H1 (cell line): ENCODE data around the gene GTF3C2.

Experiments
- CHD2 ChIP-seq: IDR thresholded peaks from 2 replicates; pipeline ENCODE4 v1.6.1; 2012; ENCODE audit warnings: low read length, improper control_type of control experiment
- GABPA ChIP-seq: IDR thresholded peaks from 2 replicates; pipeline ENCODE4 v1.6.1; 2011; ENCODE audit warnings: mild to moderate bottlenecking, low read length, moderate library complexity, borderline replicate concordance; ENCODE audit not compliant: insufficient read depth
- JUND ChIP-seq: IDR thresholded peaks from 2 replicates; pipeline ENCODE4 v1.6.1; 2011; ENCODE audit warnings: mild to moderate bottlenecking, improper control_type of control experiment, low read length
- POLR2AphosphoS5 ChIP-seq: IDR thresholded peaks from 2 replicates; pipeline ENCODE4 v1.6.1; 2011; ENCODE audit warnings: low read depth, low read length
- RXRA ChIP-seq: IDR thresholded peaks from 2 replicates; pipeline ENCODE4 v1.6.1; 2011; ENCODE audit warnings: low read depth, mild to moderate bottlenecking, low read length, moderate library complexity; ENCODE audit not compliant: insufficient read depth
- SIN3A ChIP-seq, 2 experiments: IDR thresholded peaks in 1 of 2; conservative IDR thresholded peaks in 1 of 2; 2 replicates each; pipeline ENCODE4 v1.6.1; 2011 to 2012; ENCODE audit warnings: low read length in 2 of 2, improper control_type of control experiment in 1 of 2, low read depth in 1 of 2, mild to moderate bottlenecking in 1 of 2
- SP4 ChIP-seq: IDR thresholded peaks from 2 replicates; pipeline ENCODE4 v1.6.1; 2012; ENCODE audit warnings: low read length, inconsistent platforms
- SUZ12 ChIP-seq: fragments of 200-600 bp; sonication (generic); IDR thresholded peaks from 2 replicates; pipeline ENCODE4 v1.6.1; 2012; ENCODE audit warnings: mild to moderate bottlenecking, inconsistent platforms, low read length, moderate library complexity, mixed read lengths
- TF ChIP-seq, protein P1 (sequence below), 3 experiments: IDR thresholded peaks; 1 replicate in 2 of 3; 2 replicates in 1 of 3; pipeline versions ENCODE4 v1.5.1 to v1.6.1; 2011; ENCODE audit warnings: low read length in 3 of 3, mild to moderate bottlenecking in 3 of 3, inconsistent platforms in 2 of 3, low read depth in 1 of 3, moderate library complexity in 1 of 3; ENCODE audit not compliant: insufficient read depth in 1 of 3; ENCODE audit errors: control extremely low read depth in 1 of 3
- TF ChIP-seq, protein P2 (sequence below): IDR thresholded peaks from 2 replicates; pipeline ENCODE4 v1.6.1; 2011; ENCODE audit warnings: low read length, improper control_type of control experiment

DNA sequence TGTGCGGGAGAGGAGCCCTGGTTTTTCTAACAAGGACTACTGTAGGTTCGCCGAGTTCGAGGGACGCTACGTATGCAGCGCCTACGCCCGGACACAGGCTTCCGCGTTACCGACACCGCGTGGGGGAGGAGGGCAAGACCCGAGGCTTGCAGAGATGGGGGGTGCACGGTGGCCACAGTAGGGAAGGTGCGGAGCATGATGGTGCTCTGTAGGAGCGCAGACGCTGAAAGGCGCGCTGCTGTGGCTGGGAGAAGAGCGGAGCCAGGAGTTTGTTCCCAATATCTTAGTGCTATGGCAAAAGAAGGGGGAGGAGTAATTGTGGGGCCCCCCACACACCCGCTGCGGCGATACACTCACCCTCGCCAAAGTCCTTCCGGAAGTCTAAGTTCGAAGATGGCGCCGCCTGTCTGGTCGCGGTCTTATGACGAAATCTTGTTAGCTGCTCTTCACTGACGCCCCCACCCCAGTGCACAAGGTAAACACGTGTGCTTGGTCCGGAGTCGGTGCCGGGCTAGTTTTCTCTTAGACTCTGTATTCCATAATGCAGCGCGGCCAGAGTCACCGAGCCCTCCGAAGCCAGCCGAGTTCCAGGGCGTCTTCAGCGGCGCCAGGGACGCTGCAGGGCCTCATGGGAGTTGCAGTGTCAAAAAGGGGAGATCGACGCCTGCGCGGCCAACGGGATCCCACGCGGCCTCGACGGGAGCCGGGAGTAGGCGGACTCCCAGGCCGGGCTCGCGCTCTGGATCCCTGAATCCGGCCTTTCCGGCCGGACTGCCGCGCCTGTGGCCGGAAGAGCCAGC lies at the start of gene GTF3C2:
- TF ChIP-seq SUZ12 (no peak), SIN3A (conservative IDR thresholded peaks at IDR 0.05 in 1 of 2, IDR thresholded peaks at IDR 0.05 in 1 of 2; ENCODE audit: low read depth in 1 of 2, low read length in 2 of 2) (peak; percentile 14 to 78; a peak in 2 of 4 replicates), SP4 (0 out of 2 replicates have a peak, but pooled peaks have one; percentile 29), GABPA (no peak), CHD2 (peak; percentile 76; the same call in 1 of the 2 replicates), RXRA (no peak), POLR2AphosphoS5 (peak; percentile 87), JUND (no peak)
- TF ChIP-seq, protein P1, sequence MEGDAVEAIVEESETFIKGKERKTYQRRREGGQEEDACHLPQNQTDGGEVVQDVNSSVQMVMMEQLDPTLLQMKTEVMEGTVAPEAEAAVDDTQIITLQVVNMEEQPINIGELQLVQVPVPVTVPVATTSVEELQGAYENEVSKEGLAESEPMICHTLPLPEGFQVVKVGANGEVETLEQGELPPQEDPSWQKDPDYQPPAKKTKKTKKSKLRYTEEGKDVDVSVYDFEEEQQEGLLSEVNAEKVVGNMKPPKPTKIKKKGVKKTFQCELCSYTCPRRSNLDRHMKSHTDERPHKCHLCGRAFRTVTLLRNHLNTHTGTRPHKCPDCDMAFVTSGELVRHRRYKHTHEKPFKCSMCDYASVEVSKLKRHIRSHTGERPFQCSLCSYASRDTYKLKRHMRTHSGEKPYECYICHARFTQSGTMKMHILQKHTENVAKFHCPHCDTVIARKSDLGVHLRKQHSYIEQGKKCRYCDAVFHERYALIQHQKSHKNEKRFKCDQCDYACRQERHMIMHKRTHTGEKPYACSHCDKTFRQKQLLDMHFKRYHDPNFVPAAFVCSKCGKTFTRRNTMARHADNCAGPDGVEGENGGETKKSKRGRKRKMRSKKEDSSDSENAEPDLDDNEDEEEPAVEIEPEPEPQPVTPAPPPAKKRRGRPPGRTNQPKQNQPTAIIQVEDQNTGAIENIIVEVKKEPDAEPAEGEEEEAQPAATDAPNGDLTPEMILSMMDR (IDR thresholded peaks at IDR 0.05; ENCODE audit: control extremely low read depth in 1 of 3, insufficient read depth in 1 of 3, low read depth in 1 of 3, low read length in 3 of 3): no peak
- TF ChIP-seq, protein P2, sequence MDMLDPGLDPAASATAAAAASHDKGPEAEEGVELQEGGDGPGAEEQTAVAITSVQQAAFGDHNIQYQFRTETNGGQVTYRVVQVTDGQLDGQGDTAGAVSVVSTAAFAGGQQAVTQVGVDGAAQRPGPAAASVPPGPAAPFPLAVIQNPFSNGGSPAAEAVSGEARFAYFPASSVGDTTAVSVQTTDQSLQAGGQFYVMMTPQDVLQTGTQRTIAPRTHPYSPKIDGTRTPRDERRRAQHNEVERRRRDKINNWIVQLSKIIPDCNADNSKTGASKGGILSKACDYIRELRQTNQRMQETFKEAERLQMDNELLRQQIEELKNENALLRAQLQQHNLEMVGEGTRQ: peak; percentile 49; the same call in 1 of the 2 replicates
